NCI-H748 (cell line): ENCODE results near the gene MRPL33.

Source experiments
- DNase-seq: peaks from one replicate; lab custom pipeline; 2025; ENCODE audit not compliant: unreplicated experiment; lab: John Stamatoyannopoulos, UW

MRPL33 gene

GRCh38 chr2:27807476-27807875, 36.0 kb downstream of the MRPL33 start:
- no peak for DNase-seq

- DNase-seq = no peak
These were observed 36.9 kb downstream of the MRPL33 start for GRCh38 chr2:27808418-27808817.

GRCh38 chr2:27808984-27809383, 37.5 kb downstream of the MRPL33 start:
- DNase-seq = no peak

GRCh38 chr2:27809761-27810241, 38.3 kb downstream of the MRPL33 start:
- no peak for DNase-seq

- DNase-seq = no peak
These were observed 38.9 kb downstream of the MRPL33 start for GRCh38 chr2:27810455-27810854.

- no peak for DNase-seq
These were observed 40.2 kb downstream of the MRPL33 start for GRCh38 chr2:27811768-27812167.

- no peak for DNase-seq
These were observed 43.2 kb downstream of the MRPL33 start for GRCh38 chr2:27814758-27815157.

GRCh38 chr2:27815860-27816438, 44.4 kb downstream of the MRPL33 start:
- no peak for DNase-seq

- DNase-seq = no peak
These were observed 50.5 kb downstream of the MRPL33 start for GRCh38 chr2:27822049-27822448.

GRCh38 chr2:27823135-27823534, 51.6 kb downstream of the MRPL33 start:
- no peak for DNase-seq

GRCh38 chr2:27823569-27823968, 52.0 kb downstream of the MRPL33 start:
- DNase-seq = no peak

- no peak for DNase-seq
These were observed 52.9 kb downstream of the MRPL33 start for GRCh38 chr2:27824401-27824800.

GRCh38 chr2:27828305-27828704, 56.8 kb downstream of the MRPL33 start:
- peak; percentile 32 for DNase-seq
